Right lobe of liver (tissue), 6 donors: ENCODE data around the gene CPNE7. TPM values are rescaled to one million over a fixed set of nuclear protein-coding genes. Genes with fewer than 3 reads are reported as not detected.

Experiments
- ATAC-seq, 4 donors: fragments of 200-7000 bp; cut with Tn5 transposase; one replicate each; pipeline ENCODE4 v1.9.1; 2020; ENCODE audit warnings: mild to moderate bottlenecking in 4 of 4, moderate library complexity in 4 of 4
- DNase-seq, 3 donors: peaks; one replicate each; pipeline ENCODE4 v3.0.0-alpha.2; 2020
- H3K27ac ChIP-seq, 3 donors: fragments of 200-600 bp; one replicate each; pipeline ENCODE4 v1.8.0; 2022
- H3K27me3 ChIP-seq, 2 donors: fragments of 200-600 bp; one replicate each; pipeline ENCODE4 v1.8.0; 2022
- H3K36me3 ChIP-seq, 4 donors: fragments of 200-600 bp; sonication (generic) in 1 of 4; one replicate each; pipeline versions ENCODE4 v1.5.1 to v1.8.0; 2017 to 2022; ENCODE audit warnings: control low read depth in 1 of 4
- H3K4me1 ChIP-seq, 4 donors: fragments of 200-600 bp; sonication (generic) in 1 of 4; one replicate each; pipeline versions ENCODE4 v1.5.1 to v1.8.0; 2017 to 2022; ENCODE audit warnings: control low read depth in 1 of 4
- H3K4me3 ChIP-seq, 3 donors: fragments of 200-600 bp; one replicate each; pipeline ENCODE4 v1.8.0; 2022
- H3K9me3 ChIP-seq, 4 donors: fragments of 200-600 bp; sonication (generic) in 1 of 4; one replicate each; pipeline versions ENCODE4 v1.5.1 to v1.8.0; 2017 to 2022; ENCODE audit warnings: control low read depth in 1 of 4
- CTCF ChIP-seq, 4 donors: fragments of 200-600 bp in 3 of 4; fragments of 450-650 bp in 1 of 4; IDR thresholded peaks; one replicate each; pipeline versions ENCODE4 v1.5.1 to v1.8.0; 2016 to 2022; ENCODE audit warnings: antibody characterized with exemption in 4 of 4, mild to moderate bottlenecking in 2 of 4
- POLR2A ChIP-seq: fragments of 450-650 bp; IDR thresholded peaks from one replicate; pipeline ENCODE4 v1.6.1; 2017; ENCODE audit warnings: antibody characterized with exemption, mild to moderate bottlenecking
- WGBS: methylation state at CpG from one replicate; pipeline ENCODE4 v1.1.6; 2018; ENCODE audit warnings: low coverage, low lambda C conversion rate; ENCODE audit not compliant: insufficient coverage; ENCODE audit errors: missing lambda C conversion rate; 5-methylcytosine and 5-hydroxymethylcytosine counted together
- intact Hi-C, 2 donors: fragments of 100-400 bp; cut with DNase I; formaldehyde crosslinking; loops; one replicate each; pipeline versions ENCODE4 v1.11.2 to v1.14.1; 2022
- total RNA-seq, 6 experiments: library from RNA; depleted of rRNA in 2 of 6; stranded (reverse); fragments of >200 nt in 2 of 6; fragmentation: NEBNext Ultra II Directional in 3 of 6; extraction: Animal tissue kit (Norgen Biotek cat#: 25700) in 3 of 6; gene quantifications; one replicate each; pipeline versions ENCODE4 v1.1.0 to v1.2.4, GENCODE V29; 2016 to 2023
- donor health status: DM: no; HTN: yes; CAD: no.
- donor health status: DM: no; HTN: no; CAD: no.
- donor health status: DM: no; HTN: no; CAD: no.
- donor health status: DM: no; HTN: yes; CAD: no.
- donor health status: DM: no; HTN: yes; CAD: no.

Gene CPNE7
- total RNA-seq, 6 experiments from 2014 or later = 0.33 to 3.7 (median 0.77) TPM

GRCh38 chr16:89616623-89617022, 41.1 kb downstream of the CPNE7 start:
- H3K27ac ChIP-seq = no peak overlapping the region
- H3K4me1 ChIP-seq = no peaks in the 10 kb centered on the region
- no peak for DNase-seq
- TF ChIP-seq POLR2A (no peak), CTCF (IDR thresholded peaks at IDR 0.05) (no peak)
- peak in 1 of 4 donors; percentile 23 for ATAC-seq
- H3K9me3 ChIP-seq = no peaks in the 10 kb centered on the region
- no peaks in the 10 kb centered on the region for H3K36me3 ChIP-seq
- 50% methylated on average over 18 of the region's 20 CpGs for WGBS
- no peak overlapping the region for H3K4me3 ChIP-seq
- intact Hi-C loops = no loop called here
- no peaks in the 10 kb centered on the region for H3K27me3 ChIP-seq

GRCh38 chr16:89617036-89617435, 41.5 kb downstream of the CPNE7 start:
- H3K36me3 ChIP-seq = no peaks in the 10 kb centered on the region
- WGBS = 43% methylated on average over 3 of the region's 6 CpGs
- DNase-seq (no peak), ATAC-seq (no peak)
- H3K4me1 ChIP-seq = no peaks in the 10 kb centered on the region
- TF ChIP-seq POLR2A (no peak), CTCF (IDR thresholded peaks at IDR 0.05) (no peak)
- no peaks in the 10 kb centered on the region for H3K9me3 ChIP-seq
- no peaks in the 10 kb centered on the region for H3K27me3 ChIP-seq
- intact Hi-C loops = no loop called here
- no peak overlapping the region for H3K27ac ChIP-seq
- H3K4me3 ChIP-seq = no peak overlapping the region

- H3K27me3 ChIP-seq = no peaks in the 10 kb centered on the region
- ATAC-seq (no peak), DNase-seq (no peak)
- no peak overlapping the region for H3K4me3 ChIP-seq
- 54% methylated on average over 16 of the region's 16 CpGs for WGBS
- no peaks in the 10 kb centered on the region for H3K4me1 ChIP-seq
- H3K9me3 ChIP-seq = no peaks in the 10 kb centered on the region
- H3K27ac ChIP-seq = no peak overlapping the region
- TF ChIP-seq POLR2A (no peak), CTCF (IDR thresholded peaks at IDR 0.05) (no peak)
- intact Hi-C loops = no loop called here
- H3K36me3 ChIP-seq = no peaks in the 10 kb centered on the region
These were observed 42.8 kb downstream of the CPNE7 start for GRCh38 chr16:89618109-89618998.

- ATAC-seq (no peak), DNase-seq (no peak)
- Histone ChIP-seq H3K4me3 (no peak overlapping the region), H3K27ac (no peak overlapping the region), H3K4me1 (no peaks in the 10 kb centered on the region), H3K9me3 (no peaks in the 10 kb centered on the region), H3K36me3 (no peaks in the 10 kb centered on the region), H3K27me3 (no peaks in the 10 kb centered on the region)
- intact Hi-C loops = no loop called here
- WGBS = 37% methylated on average over 4 of the region's 12 CpGs
- TF ChIP-seq CTCF (IDR thresholded peaks at IDR 0.05) (no peak), POLR2A (no peak)
These were observed 44.3 kb downstream of the CPNE7 start for GRCh38 chr16:89619840-89620239.
